IMR-90 (cell line): Measurements from ENCODE around the gene XDH. TPM values are rescaled to one million over a fixed set of nuclear protein-coding genes. Genes with fewer than 3 reads are reported as not detected.

Experiments
- ATAC-seq: fragments of 200-7000 bp; cut with Tn5 transposase; 2 replicates; pipeline ENCODE4 v1.9.1; 2020; ENCODE audit warnings: low read depth, mild to moderate bottlenecking, moderate library complexity
- BruUV-seq: library from RNA; stranded (reverse); fragments of 400-500 nt; replicated peaks from 2 replicates; lab custom pipeline; 2021; lab: Mats Ljungman, UMichigan
- CTCF ChIA-PET: fragments of 300-600 bp; formaldehyde crosslinking; extraction: SDS; loops from one replicate; lab custom pipeline; 2021; ENCODE audit warnings: antibody characterized with exemption; lab: Yijun Ruan, JAX
- POLR2A ChIA-PET: fragments of 300-600 bp; sonication (Branson Sonifier 250); formaldehyde crosslinking; loops from one replicate; lab custom pipeline; 2022; ENCODE audit warnings: antibody characterized with exemption; ENCODE audit not compliant: unreplicated experiment; lab: Charles Lee
- DNase-seq: peaks from one replicate; pipeline ENCODE4 v3.0.0; 2013
- H2AFZ ChIP-seq: replicated peaks from 2 replicates; pipeline ENCODE3; 2013; ENCODE audit warnings: low read length, mild to moderate bottlenecking; ENCODE audit not compliant: poor library complexity
- H2AK5ac ChIP-seq: 2 replicates; pipeline ENCODE4 v1.6.1; 2013; ENCODE audit warnings: low read depth, low read length, inconsistent platforms
- H2AK9ac ChIP-seq: replicated peaks from 2 replicates; pipeline ENCODE3; 2013; ENCODE audit warnings: mild to moderate bottlenecking, low read depth, low read length, moderate library complexity; ENCODE audit not compliant: poor library complexity
- H2BK120ac ChIP-seq: 2 replicates; pipeline ENCODE4 v1.6.1; 2013; ENCODE audit warnings: low read depth, low read length, inconsistent platforms
- H2BK15ac ChIP-seq: 3 replicates; pipeline ENCODE4 v1.6.1; 2013; ENCODE audit warnings: low read depth, low read length, inconsistent platforms
- H2BK20ac ChIP-seq: 2 replicates; pipeline ENCODE4 v1.6.1; 2013; ENCODE audit warnings: low read depth, mild to moderate bottlenecking, inconsistent platforms, low read length, moderate library complexity
- H2BK5ac ChIP-seq: 2 replicates; pipeline ENCODE4 v1.6.1; 2013; ENCODE audit warnings: mild to moderate bottlenecking, low read depth, low read length, inconsistent platforms; ENCODE audit not compliant: poor library complexity, severe bottlenecking
- H3K14ac ChIP-seq: replicated peaks from 2 replicates; pipeline ENCODE4 v1.6.1; 2013; ENCODE audit warnings: low read depth, low read length, inconsistent platforms
- H3K18ac ChIP-seq: 2 replicates; pipeline ENCODE4 v1.6.1; 2013; ENCODE audit warnings: low read depth, low read length, control low read depth
- H3K23ac ChIP-seq: 2 replicates; pipeline ENCODE4 v1.6.1; 2013; ENCODE audit warnings: low read depth, low read length, inconsistent platforms
- H3K27ac ChIP-seq: 2 replicates; pipeline ENCODE4 v1.5.1; 2013; ENCODE audit warnings: mild to moderate bottlenecking, control low read depth, low read length; ENCODE audit not compliant: insufficient read depth
- H3K27me3 ChIP-seq: 2 replicates; pipeline ENCODE4 v1.6.1; 2013; ENCODE audit warnings: low read length; ENCODE audit not compliant: control insufficient read depth, insufficient read depth
- H3K36me3 ChIP-seq: 2 replicates; pipeline ENCODE4 v1.6.1; 2013; ENCODE audit warnings: low read length, mixed read lengths; ENCODE audit not compliant: control insufficient read depth, insufficient read depth
- H3K4ac ChIP-seq: 2 replicates; pipeline ENCODE4 v1.6.1; 2013; ENCODE audit warnings: low read depth, low read length, inconsistent platforms
- H3K4me1 ChIP-seq: 2 replicates; pipeline ENCODE4 v1.6.1; 2013; ENCODE audit warnings: low read length, mixed read lengths; ENCODE audit not compliant: control insufficient read depth, insufficient read depth
- H3K4me2 ChIP-seq: 2 replicates; pipeline ENCODE4 v1.6.1; 2013; ENCODE audit warnings: low read depth, mild to moderate bottlenecking, control low read depth, low read length, moderate library complexity
- H3K4me3 ChIP-seq: 2 replicates; pipeline ENCODE4 v1.5.1; 2013; ENCODE audit warnings: low read depth, mild to moderate bottlenecking, control low read depth, low read length, moderate library complexity; ENCODE audit not compliant: insufficient read depth
- H3K56ac ChIP-seq: 2 replicates; pipeline ENCODE4 v1.6.1; 2013; ENCODE audit warnings: low read length, inconsistent platforms; ENCODE audit not compliant: insufficient read depth; ENCODE audit errors: extremely low read depth
- H3K79me1 ChIP-seq, 2 experiments: 2 replicates each; pipeline ENCODE4 v1.6.1; 2013; ENCODE audit warnings: low read length in 2 of 2, inconsistent platforms in 1 of 2, low read depth in 1 of 2
- H3K9ac ChIP-seq: 2 replicates; pipeline ENCODE4 v1.6.1; 2013; ENCODE audit warnings: low read depth, low read length, control low read depth
- H3K9me1 ChIP-seq: 2 replicates; pipeline ENCODE4 v1.6.1; 2013; ENCODE audit warnings: low read length, inconsistent platforms; ENCODE audit not compliant: insufficient read depth
- H3K9me3 ChIP-seq: 2 replicates; pipeline ENCODE4 v1.6.1; 2013; ENCODE audit warnings: low read length; ENCODE audit not compliant: control insufficient read depth, insufficient read depth
- H4K20me1 ChIP-seq: 2 replicates; pipeline ENCODE4 v1.6.1; 2013; ENCODE audit warnings: low read length, inconsistent platforms; ENCODE audit not compliant: insufficient read depth
- H4K5ac ChIP-seq: 2 replicates; pipeline ENCODE4 v1.6.1; 2013; ENCODE audit warnings: mild to moderate bottlenecking, low read depth, low read length, control low read depth
- H4K8ac ChIP-seq, 2 experiments: 2 replicates each; pipeline ENCODE4 v1.6.1; 2013; ENCODE audit warnings: low read depth in 2 of 2, low read length in 2 of 2, control low read depth in 1 of 2, inconsistent platforms in 1 of 2
- H4K91ac ChIP-seq: 2 replicates; pipeline ENCODE4 v1.6.1; 2013; ENCODE audit warnings: low read depth, low read length, inconsistent platforms; ENCODE audit not compliant: insufficient read depth
- BHLHE40 ChIP-seq: fragments of 150-350 bp; IDR thresholded peaks from 2 replicates; pipeline ENCODE4 v1.6.1; 2016; ENCODE audit warnings: mild to moderate bottlenecking, low read depth, low read length
- CEBPB ChIP-seq: IDR thresholded peaks from 2 replicates; pipeline ENCODE4 v1.6.1; 2012; ENCODE audit warnings: low read depth, low read length, improper control_type of control experiment
- CTCF ChIP-seq: conservative IDR thresholded peaks from 2 replicates; pipeline ENCODE4 v1.5.1; 2012; ENCODE audit warnings: mild to moderate bottlenecking, low read depth, low read length, improper control_type of control experiment
- ELK1 ChIP-seq: fragments of 150-350 bp; IDR thresholded peaks from 2 replicates; pipeline ENCODE4 v1.6.1; 2016; ENCODE audit warnings: low read depth, mild to moderate bottlenecking, low read length, moderate library complexity, borderline replicate concordance
- FOS ChIP-seq: fragments of 150-350 bp; IDR thresholded peaks from 2 replicates; pipeline ENCODE4 v1.6.1; 2016; ENCODE audit warnings: low read depth, low read length
- MAFK ChIP-seq: IDR thresholded peaks from 2 replicates; pipeline ENCODE4 v1.6.1; 2012; ENCODE audit warnings: low read depth, low read length, improper control_type of control experiment
- MAZ ChIP-seq: IDR thresholded peaks from 2 replicates; pipeline ENCODE4 v1.6.1; 2012; ENCODE audit warnings: low read depth, mild to moderate bottlenecking, low read length, improper control_type of control experiment, moderate library complexity, borderline replicate concordance
- MXI1 ChIP-seq: IDR thresholded peaks from 2 replicates; pipeline ENCODE4 v1.6.1; 2012; ENCODE audit warnings: low read depth, mild to moderate bottlenecking, low read length, moderate library complexity, borderline replicate concordance
- NFE2L2 ChIP-seq: fragments of 150-350 bp; IDR thresholded peaks from 2 replicates; pipeline ENCODE4 v1.6.1; 2016; ENCODE audit warnings: low read depth, mild to moderate bottlenecking, low read length
- POLR2A ChIP-seq: IDR thresholded peaks from 2 replicates; pipeline ENCODE4 v1.6.1; 2012; ENCODE audit warnings: mild to moderate bottlenecking, low read depth, low read length
- RAD21 ChIP-seq: IDR thresholded peaks from 2 replicates; pipeline ENCODE4 v1.6.1; 2012; ENCODE audit warnings: low read length, improper control_type of control experiment
- RCOR1 ChIP-seq: IDR thresholded peaks from 2 replicates; pipeline ENCODE4 v1.6.1; 2012; ENCODE audit warnings: mild to moderate bottlenecking, low read length, improper control_type of control experiment; ENCODE audit not compliant: insufficient replicate concordance
- RFX5 ChIP-seq: IDR thresholded peaks from 2 replicates; pipeline ENCODE4 v1.8.0; 2012; ENCODE audit warnings: low read depth, mild to moderate bottlenecking, low read length, moderate library complexity
- SMC3 ChIP-seq: fragments of 150-350 bp; IDR thresholded peaks from 2 replicates; pipeline ENCODE4 v1.6.1; 2016; ENCODE audit warnings: low read depth, mild to moderate bottlenecking, antibody characterized with exemption, low read length, moderate library complexity
- USF2 ChIP-seq: fragments of 150-350 bp; IDR thresholded peaks from 2 replicates; pipeline ENCODE4 v1.6.1; 2017; ENCODE audit warnings: mild to moderate bottlenecking, antibody characterized with exemption, low read length, low read depth
- WGBS, 2 experiments: methylation state at CpG; one replicate each; pipeline versions ENCODE4 v1.1.5 to v1.1.7; 2013; ENCODE audit warnings: missing lambda C conversion rate in 2 of 2; ENCODE audit not compliant: insufficient read length in 1 of 2; ENCODE audit errors: extremely low coverage in 2 of 2; 5-methylcytosine and 5-hydroxymethylcytosine counted together
- dilution Hi-C: fragments of 300-500 bp; cut with HindIII; formaldehyde crosslinking; loops from one replicate; pipeline ENCODE4 v1.14.3; 2018; ENCODE audit warnings: low sequenced_read_pairs; ENCODE audit not compliant: unreplicated experiment
- in situ Hi-C: fragments of 300-500 bp; cut with MboI; formaldehyde crosslinking; loops from 3 replicates; pipeline ENCODE4 v1.14.3; 2019; ENCODE audit warnings: low sequenced_read_pairs, inconsistent platforms, mixed read lengths
- intact Hi-C: fragments of 100-400 bp; cut with micrococcal nuclease; formaldehyde crosslinking; loops from 2 replicates; pipeline ENCODE4 v1.10.0; 2022
- polyA plus RNA-seq, 3 experiments: library from polyadenylated mRNA; depleted of rRNA; stranded (reverse); fragments of >200 nt; gene quantifications; 2 replicates each; pipeline ENCODE4 v1.2.3, GENCODE V29; 2012; ENCODE audit warnings: low replicate concordance in 1 of 3
- total RNA-seq: library from RNA; depleted of rRNA; stranded (reverse); fragments of >200 nt; gene quantifications from 2 replicates; pipeline ENCODE4 v1.2.3, GENCODE V29; 2012

XDH gene
- total and polyA plus RNA-seq, 2 of the 4 experiments (the other 2 are of a cell fraction), result 0.46 to 1.1 TPM

GRCh38 chr2:31286230-31286629 lies 128.3 kb downstream of the XDH start:
- Histone ChIP-seq H4K91ac (no peak overlapping the region; the same call in 1 of the 2 replicates), H2BK15ac (no peak overlapping the region; the same call in 2 of the 3 replicates), H3K79me1 (no peaks in the 10 kb centered on the region), H3K56ac (no peak overlapping the region), H3K4me3 (no peak overlapping the region), H3K9me1 (peaks cover 11% of the 10 kb centered on the region; the same call in 1 of the 2 replicates), H2BK20ac (peak overlapping the region; percentile 42; the same call in 1 of the 2 replicates), H3K9ac (no peak overlapping the region), H2AK5ac (no peak overlapping the region), H3K4ac (no peak overlapping the region; the same call in 1 of the 2 replicates), H3K27ac (no peak overlapping the region), H3K4me2 (no peak overlapping the region), H3K18ac (no peak overlapping the region), H2AK9ac (no peak overlapping the region), H4K5ac (no peak overlapping the region), H2BK120ac (peak overlapping the region; percentile 77; the same call in 1 of the 2 replicates), H4K20me1 (no peaks in the 10 kb centered on the region), H3K9me3 (no peaks in the 10 kb centered on the region), H2AFZ (no peak overlapping the region), H4K8ac (peak overlapping the region in 1 of 2 experiments; percentile 36; a peak in 1 of 4 replicates), H3K23ac (no peak overlapping the region), H3K36me3 (no peaks in the 10 kb centered on the region), H2BK5ac (no peak overlapping the region), H3K14ac (peak overlapping the region; percentile 72; the same call in 1 of the 2 replicates), H3K27me3 (no peaks in the 10 kb centered on the region), H3K4me1 (peaks cover 10% of the 10 kb centered on the region)
- ATAC-seq (no peak), DNase-seq (no peak)
- ChIA-PET POLR2A (interaction anchor here (0.6 kb wide), 1 partner anchor 16 kb away, joined by 5 read pairs; no protein-coding TSS in a partner anchor), CTCF (interaction anchor here (0.7 kb wide), 2 partner anchors 12 to 196 kb away, joined by 3 read pairs; no protein-coding TSS in a partner anchor)
- in situ Hi-C loops, result no loop called here
- BruUV-seq, result no TSS peak
- no CpG with 5 or more reads among the region's 4 CpGs for WGBS, 2 experiments
- intact Hi-C loops, result no loop called here
- dilution Hi-C loops, result no loop called here
- no peak for TF ChIP-seq MAFK
- no peak for TF ChIP-seq RFX5
- no peak for TF ChIP-seq RCOR1
- no peak for TF ChIP-seq NFE2L2
- no peak for TF ChIP-seq USF2
- no peak for TF ChIP-seq BHLHE40
- TF ChIP-seq MXI1, result no peak
- TF ChIP-seq CEBPB, result no peak
- no peak for TF ChIP-seq POLR2A
- TF ChIP-seq FOS, result no peak
- no peak for TF ChIP-seq RAD21
- TF ChIP-seq ELK1, result no peak
- TF ChIP-seq MAZ, result no peak
- TF ChIP-seq CTCF, result no peak
- no peak for TF ChIP-seq SMC3
